ENCODE measurements around the gene ZNHIT2.
"Not testable (repeated sequence)": the region's sequence is repeated elsewhere in the genome, so short reads cannot be mapped to it uniquely, and the experiment has no call there.

ZNHIT2 gene

GRCh38 chr11:65157336-65157735 lies 39.8 kb upstream of the ZNHIT2 start:
- TF ChIP-seq ZFX (IDR thresholded peaks at IDR 0.05; ENCODE audit: borderline replicate concordance) = no peak
- TF ChIP-seq CTCF (IDR thresholded peaks at IDR 0.05) = no peak

GRCh38 chr11:65156926-65157325 lies 39.4 kb upstream of the ZNHIT2 start:
- H3K27ac ChIP-seq = no peak overlapping the region
- no peak for TF ChIP-seq ZFX (IDR thresholded peaks at IDR 0.05; ENCODE audit: borderline replicate concordance)
- no peak for TF ChIP-seq CTCF (IDR thresholded peaks at IDR 0.05)

More at GRCh38 chr11:65157336-65157735, 39.8 kb upstream of the ZNHIT2 start:
- H3K27ac ChIP-seq = no peak overlapping the region

GRCh38 chr11:65156256-65156655 lies 38.8 kb upstream of the ZNHIT2 start:
- no peak for TF ChIP-seq CTCF (IDR thresholded peaks at IDR 0.05)
- no peak for TF ChIP-seq ZFX (IDR thresholded peaks at IDR 0.05; ENCODE audit: borderline replicate concordance)
- no peak overlapping the region for H3K27ac ChIP-seq

- TF ChIP-seq CTCF (IDR thresholded peaks at IDR 0.05) (no peak), ZFX (IDR thresholded peaks at IDR 0.05; ENCODE audit: borderline replicate concordance) (no peak)
Measured at GRCh38 chr11:65152122-65152521, 34.6 kb upstream of the ZNHIT2 start.

GRCh38 chr11:65151331-65151899 lies 33.9 kb upstream of the ZNHIT2 start:
- H3K27ac ChIP-seq = no peak overlapping the region
- TF ChIP-seq ZFX (IDR thresholded peaks at IDR 0.05; ENCODE audit: borderline replicate concordance) (no peak), CTCF (IDR thresholded peaks at IDR 0.05) (no peak)

More at GRCh38 chr11:65152122-65152521, 34.6 kb upstream of the ZNHIT2 start:
- no peak overlapping the region for H3K27ac ChIP-seq

GRCh38 chr11:65150509-65151299 lies 33.2 kb upstream of the ZNHIT2 start:
- no peak for TF ChIP-seq ZFX (IDR thresholded peaks at IDR 0.05; ENCODE audit: borderline replicate concordance)
- no peak for TF ChIP-seq CTCF (IDR thresholded peaks at IDR 0.05)
- H3K27ac ChIP-seq = no peak overlapping the region

- H3K27ac ChIP-seq = not testable (repeated sequence)
Measured at GRCh38 chr11:65150131-65150508, 32.6 kb upstream of the ZNHIT2 start.
